GM18508 (cell line): ENCODE results near the gene HDAC4.

Source experiments
- ATAC-seq: cut with Tn5 transposase; IDR thresholded peaks from one replicate; pipeline ENCODE4 v1.9.1; 2021; ENCODE audit warnings: moderate number of reproducible peaks; ENCODE audit not compliant: insufficient read depth, unreplicated experiment

The HDAC4 gene

DNA sequence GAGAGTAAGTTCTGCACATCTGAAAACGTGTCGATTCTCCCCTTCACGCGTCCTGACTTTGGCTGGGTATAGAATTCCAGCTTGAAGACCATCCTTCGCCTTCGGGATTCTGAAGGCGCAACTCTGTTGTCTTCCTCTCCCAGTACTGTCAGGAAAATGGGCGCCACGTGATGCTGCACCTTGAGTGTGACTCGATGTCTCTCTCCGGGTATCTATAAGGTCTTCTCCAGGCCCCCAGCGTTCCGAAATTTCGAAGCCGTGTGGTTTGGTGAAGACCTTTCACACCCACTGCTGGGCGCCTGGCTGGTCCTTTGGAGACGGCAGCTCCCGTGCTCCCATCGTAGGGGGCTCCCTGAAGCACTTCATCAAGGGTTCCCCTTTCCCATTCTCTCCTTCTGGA lies 203.7 kb downstream of the HDAC4 start:
- no peak for ATAC-seq

DNA sequence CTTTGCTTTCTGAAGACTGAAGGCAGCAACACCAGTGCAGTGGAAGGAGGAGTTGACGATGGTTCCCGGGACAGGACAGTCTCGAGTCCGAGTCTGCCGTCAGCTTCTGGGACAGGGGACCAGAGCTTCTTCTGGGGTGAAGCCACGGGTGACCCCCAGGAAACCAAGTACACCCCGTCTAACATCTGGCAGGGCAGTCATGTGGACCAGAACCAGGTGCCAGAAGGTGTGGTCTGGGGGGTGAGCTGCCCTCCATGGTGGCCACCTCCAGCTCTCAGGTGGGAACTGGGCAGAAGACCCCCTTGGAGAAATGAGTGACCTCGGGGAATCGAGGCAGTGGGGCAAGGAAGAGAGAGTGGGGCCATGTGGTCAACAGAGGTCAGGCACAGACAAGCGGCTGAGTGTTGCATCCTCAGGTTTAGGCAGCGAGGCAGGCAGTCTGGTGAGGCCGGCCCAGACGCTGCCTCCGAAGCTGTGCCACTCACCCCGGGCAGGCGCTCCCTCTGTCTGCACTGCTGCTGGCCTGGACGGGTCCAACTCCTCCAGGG lies 204.3 kb downstream of the HDAC4 start:
- ATAC-seq = no peak

DNA sequence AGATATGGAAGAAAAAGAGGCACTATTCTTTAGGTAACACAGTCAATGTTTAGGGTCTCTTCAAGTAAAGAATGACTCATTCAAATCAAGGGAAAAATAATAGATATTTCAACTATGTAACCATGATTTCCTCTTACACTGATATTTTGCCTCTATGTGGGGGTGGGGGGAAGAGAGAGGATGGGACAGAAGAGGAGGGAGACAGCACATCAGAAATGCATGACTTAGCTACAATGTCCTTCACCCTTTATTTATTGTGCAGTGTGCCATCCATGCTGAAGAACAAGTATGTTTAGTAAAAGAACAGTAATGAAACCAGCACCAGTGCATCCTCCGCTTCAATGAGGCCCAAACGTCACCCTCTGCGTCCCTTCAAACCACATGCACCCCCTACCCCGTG lies 204.8 kb downstream of the HDAC4 start:
- ATAC-seq = no peak

DNA sequence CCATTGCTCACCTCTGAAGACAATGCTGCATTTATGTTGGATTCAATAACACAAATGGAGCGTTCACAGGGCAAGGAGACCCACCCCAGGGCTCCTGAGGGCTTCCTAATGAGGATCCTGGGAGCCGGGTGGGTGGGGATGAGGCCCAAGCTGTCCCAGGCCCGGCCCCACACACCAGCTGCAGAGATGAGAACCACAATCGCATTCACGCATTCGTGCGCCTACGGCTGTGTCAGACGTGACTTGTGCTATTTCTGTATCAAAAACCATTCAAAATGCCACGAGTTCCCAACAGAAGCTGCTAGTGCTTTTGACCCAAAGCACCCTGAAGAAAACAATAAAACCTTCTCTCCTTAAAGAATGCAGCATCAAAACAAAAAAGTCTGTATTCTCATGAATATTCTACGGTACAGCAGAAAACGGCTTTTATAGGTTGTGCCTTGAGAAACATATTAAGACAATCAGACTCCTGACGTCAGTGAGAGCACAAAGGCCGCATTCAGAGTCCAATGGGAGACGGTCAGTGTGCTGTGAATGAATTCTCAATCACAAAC lies 205.4 kb downstream of the HDAC4 start:
- ATAC-seq = no peak

DNA sequence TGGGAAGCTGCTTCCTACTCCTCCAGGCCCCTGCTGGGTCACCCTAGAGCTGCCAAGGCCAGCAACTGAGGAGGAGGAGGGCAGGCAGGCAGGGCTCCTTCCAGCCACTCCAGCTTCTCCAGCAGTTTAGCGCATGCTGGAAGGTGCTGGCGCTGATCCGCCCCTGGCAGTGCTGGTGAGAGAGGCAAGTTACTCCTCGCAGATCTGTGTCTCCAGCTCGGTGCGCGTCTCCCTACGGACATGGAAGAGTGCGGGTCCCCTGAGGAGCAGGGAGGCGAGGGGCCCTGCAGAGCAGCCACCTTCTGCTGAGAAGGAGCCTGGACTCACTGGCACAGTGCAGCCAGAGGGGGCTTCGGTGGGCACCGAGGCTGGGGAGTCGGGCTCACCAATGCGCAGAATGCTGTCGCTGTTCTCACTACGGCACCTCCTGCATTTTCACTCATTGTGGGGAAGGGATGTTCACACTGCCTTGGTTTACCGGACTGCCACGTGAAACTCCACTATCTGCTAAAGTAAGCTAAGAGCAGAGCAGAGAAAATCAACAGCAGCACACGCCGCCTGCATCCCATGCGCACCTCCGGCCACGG lies 206.0 kb downstream of the HDAC4 start:
- ATAC-seq = no peak

DNA sequence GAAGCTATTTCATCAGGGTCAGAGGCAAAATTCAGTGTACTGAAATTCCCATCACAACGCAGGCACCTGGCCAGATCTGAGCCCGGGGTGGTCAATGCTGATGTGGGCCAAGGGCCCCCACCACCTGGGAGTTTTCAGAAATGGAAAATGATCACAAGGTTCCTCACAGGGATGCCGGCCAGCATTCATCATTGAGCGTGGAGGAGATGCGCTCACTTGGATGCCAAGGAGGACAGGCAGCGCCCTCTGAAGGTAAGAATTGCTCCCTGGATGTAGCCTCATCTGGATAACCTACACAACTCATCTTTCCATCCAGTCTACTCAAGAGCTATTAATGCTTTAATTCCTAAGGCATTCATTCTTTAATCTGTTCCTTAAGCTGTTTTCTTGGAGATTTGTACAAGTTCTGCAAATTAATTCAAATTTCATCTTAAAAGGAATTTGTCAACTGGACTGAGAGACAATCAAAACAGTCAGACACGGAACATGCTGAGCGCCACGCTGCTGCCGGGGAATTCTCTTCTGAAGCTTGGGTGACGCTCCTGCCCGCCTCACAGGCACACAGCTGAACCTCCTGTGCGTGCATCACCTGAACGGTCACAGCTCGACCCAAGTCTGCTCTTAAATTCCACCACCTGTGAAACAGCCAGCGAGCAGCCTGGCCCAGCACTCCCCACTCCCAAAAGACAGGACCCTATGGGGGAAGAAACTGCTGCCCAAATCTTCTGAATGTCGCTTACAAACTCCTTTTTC lies 206.7 kb downstream of the HDAC4 start:
- no peak for ATAC-seq

DNA sequence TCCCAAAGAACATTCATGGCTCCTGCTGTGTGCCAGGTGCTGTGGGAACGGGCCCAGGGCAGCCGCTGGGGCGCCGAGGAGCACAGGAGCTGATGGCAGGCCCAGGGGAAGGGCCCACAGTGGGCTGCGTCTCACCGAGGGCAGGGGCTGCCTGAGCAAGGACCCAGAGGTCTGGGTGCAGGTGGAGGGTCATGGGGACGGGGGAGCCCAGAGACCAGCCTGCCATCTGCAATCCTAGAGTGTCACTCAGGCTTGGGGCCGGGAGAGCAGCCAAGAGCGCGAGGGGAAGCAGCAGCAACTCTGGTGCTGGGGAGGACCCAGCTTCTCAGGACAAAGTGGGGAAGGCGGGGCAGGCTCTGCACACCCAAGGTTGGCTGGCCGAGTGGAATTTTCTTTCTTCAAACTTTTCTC lies 207.4 kb downstream of the HDAC4 start:
- no peak for ATAC-seq

DNA sequence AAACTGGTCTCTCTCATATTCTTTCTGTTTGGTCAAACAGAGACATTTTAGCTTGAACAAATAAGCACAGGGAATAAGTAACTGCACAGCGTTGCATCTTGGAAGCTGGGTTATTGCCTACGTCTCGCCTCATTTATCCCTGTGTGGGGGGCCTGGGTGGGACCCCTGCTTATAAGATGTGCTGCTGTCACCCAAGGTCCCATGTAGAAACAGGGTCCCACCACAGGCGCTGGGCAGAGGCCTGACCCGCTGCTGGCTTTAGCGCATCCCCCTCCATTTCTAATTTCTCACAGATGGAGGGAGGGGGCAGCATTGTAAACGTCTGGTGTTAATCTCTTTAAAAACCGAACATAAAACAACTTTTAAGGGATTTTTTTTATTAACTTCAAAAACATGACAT lies 207.8 kb downstream of the HDAC4 start:
- ATAC-seq = no peak

DNA sequence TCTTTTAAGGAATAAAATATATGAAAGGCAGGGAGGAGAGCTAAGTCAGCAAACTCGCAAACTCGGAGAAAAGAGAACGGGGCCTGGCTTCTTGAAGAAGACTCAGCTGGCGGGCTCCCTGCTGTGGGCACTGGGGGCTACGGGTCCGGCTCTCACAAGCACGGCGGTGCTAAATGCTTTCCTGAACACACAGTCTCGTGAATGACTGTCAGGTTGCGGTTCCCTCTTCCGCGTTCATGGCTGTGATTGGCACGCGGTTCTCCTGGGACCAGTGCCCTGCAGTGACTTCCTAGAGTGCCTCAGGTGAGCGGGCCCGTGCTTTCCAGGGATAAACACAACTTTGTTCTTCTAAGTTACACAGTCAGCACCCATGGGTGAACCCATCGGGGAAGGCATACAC lies 208.4 kb downstream of the HDAC4 start:
- no peak for ATAC-seq

DNA sequence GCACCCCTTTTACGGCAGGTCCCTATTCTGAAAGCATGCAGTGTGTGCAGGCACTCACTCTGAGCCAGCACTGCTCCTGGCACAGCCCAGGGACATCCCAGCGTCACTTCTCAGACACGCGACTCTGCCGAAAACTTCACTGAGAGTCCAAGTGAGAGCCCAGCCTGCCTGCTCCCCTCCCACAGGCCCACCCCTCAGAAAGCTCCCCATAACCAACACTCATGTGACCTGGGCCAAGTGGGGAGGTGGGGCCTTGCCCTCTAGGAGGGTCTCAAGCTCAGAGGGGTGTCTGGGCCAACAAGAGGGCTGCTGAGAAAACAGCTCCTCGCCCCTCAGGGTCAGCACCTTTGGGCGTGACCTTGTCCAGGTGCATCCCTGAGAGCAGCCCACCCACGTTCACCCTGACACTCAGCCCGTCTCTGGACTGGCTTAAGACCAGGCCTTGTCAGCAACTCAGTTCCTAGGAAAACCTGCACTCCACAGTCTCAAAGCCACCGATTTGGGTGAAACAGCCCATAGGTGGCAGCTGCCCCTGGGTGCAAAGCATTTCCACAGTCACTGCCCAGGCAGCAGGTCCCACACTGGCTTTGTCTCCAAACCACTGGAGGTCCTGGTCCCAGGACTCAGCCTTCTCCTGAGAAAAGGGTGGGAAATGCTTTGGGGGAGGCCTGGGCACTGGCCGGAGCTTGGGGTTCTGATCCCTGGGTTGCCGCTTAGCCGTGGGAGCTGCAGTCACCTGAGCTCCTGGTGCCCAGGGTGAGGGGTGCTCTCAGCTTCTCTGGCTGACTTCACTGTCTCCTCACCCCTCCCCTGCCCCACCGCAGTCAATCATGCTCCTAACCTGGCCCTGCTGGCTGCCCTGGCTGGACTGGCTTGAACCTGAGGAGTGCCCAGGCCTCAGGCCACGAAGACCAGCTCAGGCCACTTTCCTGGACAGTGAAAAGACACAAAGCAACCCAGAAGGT lies 209.6 kb downstream of the HDAC4 start:
- ATAC-seq = no peak

DNA sequence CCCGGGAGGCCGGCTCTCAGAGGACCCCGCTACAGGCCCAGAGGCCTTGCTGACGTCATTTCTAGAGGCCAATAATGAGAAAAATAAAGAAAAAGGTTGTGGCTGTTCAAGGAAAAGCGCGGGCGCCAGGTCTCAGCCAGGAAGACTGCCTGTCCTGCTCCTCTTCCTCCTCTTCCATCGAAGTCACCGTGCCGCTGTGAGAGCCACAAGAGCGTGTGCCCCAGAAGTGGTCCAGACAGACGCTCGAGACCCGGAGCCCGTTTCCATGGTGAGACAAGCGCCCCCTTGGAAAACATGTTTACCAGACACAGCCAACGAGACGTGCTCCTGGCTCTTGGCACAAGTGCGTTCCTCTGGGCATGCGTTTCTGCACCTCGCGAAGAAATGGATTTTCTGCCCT lies 210.5 kb downstream of the HDAC4 start:
- ATAC-seq = no peak

DNA sequence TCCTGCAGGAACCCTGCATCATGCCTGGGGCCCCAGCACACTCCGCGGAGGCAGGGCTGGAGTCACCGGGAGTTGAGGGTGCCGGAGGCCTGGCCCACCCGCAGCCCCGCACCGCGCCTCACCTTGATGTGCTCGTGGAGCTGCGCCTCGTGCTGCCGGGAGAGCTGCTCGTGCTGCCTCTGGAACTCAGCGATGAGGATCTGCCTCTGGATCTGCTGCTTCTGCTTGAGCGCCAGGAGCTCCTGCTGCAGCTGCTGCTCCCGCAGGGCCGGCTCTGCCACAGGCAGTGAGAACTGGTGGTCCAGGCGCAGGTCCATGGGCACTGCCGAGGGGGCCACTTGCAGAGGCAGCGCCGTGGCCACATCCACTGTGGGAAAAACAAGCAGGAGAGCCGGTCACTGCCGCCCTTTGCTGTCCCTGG lies 211.1 kb downstream of the HDAC4 start:
- ATAC-seq = no peak

DNA sequence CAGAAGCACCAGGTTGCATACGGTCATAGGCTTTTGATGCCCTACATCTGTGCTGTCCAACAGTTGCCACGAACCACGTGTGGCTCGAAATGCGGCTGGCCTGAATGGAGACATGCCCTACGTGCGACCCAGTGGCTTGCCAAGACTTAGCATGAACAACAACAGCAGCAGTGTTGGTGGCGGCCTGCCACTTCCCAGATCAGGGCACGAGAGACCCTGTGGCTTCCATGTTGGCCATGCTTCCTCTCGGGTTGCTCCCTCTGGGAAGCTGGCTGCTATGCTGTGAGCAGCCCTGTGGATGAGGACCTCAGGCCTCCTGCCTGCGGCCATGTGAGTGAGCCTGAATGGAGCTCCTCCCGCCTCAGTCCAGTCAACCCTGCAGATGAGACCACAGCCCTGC lies 212.3 kb downstream of the HDAC4 start:
- ATAC-seq = no peak

DNA sequence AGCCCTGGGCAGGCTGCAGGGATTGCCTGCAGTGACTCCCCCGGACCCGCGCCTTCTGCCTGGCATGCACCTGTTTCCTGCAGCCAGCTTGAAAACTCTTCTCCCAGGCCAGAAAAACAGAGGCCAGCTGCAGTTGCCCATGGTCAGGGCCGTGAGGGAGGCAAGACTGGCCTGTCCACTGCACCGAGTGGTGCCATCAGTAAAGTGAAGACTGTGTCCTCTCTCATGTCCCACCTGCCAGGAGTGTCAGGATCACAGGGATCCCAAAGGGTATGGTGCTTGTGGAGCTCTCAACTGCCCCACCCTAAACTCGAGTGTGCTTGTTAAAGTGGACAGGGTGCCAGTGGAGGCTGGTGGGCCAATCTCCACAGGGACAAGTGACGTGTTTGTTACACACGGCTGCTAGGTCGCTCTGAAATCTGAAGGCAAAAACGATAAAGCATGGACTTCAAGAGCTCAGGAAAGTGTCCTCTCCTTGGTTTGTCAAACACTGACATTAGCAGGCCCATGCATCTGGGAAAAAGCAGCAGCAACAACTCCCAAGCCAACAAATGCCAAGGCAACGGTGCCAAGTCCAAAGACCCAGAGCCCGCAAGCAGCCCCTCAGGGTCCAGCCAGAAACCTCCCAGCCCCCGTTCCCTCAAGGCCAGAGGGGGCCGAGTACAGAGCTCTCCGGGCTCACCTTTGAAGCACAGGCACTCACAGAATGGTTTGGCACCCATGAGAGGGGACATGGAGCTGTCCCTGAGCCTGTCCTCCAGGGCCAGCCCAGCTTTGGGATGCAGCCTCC lies 213.2 kb downstream of the HDAC4 start:
- no peak for ATAC-seq

DNA sequence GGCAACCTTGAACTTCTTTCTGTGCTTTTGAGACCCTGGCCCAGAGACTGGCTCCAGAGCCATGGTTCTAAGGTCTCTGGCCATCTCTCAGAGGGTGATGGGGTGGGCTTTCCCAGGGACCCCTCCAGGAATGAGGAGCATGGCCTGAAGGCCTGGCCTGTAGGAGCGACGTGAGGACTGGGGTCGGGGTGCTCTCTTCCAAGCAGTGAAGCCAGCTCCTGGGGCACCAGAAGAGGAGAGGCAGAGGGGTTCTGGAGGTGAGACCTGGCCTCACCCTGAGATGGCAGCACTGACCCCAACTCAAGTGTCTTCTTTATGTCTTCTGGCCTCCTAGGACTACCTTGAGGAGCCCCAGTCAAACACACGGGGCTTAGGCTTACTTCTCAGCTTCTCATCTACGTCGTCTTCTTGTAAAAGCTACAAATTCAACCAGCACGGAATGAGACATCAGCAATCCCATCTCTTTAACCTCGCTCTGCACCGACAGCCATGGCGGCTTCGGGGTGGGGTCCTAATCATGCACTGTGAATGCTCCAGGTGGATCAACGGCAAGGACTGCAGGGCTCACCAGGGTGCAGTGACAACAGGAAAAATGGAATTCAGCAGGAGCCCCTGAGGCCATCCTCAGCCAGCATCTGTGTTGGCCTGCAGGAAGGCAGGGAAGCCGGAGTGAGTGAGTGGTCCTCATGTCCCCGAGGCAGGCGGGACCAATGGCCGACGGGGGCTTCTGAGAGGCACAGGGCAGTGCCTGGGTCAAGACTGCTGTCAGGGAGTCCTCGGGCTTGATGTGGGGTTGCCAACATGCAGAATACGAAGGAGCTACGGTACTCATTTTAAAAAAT lies 214.1 kb downstream of the HDAC4 start:
- no peak for ATAC-seq

DNA sequence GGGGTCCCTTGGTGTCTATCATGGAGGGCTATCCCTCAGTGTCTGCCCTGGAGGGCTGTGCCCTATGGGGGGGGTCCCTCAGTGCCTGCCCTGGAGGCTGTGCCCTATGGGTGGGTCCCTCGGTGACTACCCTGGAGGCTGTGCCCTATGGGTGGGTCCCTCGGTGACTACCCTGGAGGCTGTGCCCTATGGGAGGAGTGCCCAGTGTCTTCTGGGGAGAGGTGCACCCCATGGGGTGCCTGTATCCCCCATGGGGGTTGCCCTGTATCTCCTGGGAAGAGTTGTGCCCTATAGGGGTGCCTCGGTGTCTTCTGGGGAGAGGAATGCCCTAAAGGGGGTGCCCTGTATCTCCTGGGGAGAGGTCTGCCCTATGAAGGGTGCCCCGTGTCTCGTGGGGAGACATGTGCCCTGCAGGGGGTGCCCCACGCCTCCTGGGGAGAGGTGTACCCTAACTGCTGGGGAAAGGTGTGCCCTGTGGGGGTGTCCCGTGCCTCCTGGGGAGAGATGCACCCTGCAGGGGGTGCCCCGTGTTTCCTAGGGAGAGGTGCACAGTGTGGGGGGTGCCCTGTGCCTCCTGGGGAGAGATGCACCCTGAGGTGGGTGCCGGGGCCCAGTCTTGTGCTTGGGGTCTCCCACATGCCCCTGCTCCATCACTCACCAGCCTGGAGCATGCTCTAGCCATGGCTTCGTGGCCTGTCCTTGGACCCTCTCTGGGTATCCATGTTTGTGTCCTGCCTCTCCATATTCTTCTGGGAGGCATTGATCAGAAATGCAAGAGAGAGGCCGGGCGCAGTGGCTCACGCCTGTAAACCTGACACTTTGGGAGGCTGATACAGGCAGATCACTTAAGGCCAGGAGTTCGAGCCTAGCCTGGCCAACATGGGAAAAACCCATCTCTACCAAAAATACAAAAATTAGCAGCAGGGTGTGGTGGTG lies 215.6 kb downstream of the HDAC4 start:
- no peak for ATAC-seq

DNA sequence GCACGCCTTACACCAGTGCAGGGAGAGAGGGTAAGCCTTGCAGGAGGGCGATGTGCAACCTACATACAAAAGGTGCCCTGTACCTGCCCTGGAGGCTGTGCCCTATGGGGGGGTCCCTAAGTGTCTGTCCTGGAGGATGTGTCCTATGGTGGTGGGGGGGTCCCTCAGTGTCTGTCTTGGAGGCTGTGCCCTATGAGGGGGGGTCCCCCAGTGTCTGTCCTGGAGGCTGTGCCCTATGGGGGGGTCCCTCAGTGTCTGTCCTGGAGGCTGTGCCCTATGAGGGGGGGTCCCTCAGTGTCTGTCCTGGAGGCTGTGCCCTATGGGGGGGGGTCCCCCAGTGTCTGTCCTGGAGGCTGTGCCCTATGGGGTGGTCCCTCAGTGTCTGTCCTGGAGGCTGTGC lies 216.6 kb downstream of the HDAC4 start:
- no peak for ATAC-seq
